ENCODE measurements around the gene ECE1. TPM values are rescaled to one million over a fixed set of nuclear protein-coding genes. Genes with fewer than 3 reads are reported as not detected.

The ECE1 gene
- total and polyA plus RNA-seq, 2 of the 13 experiments (the other 11 are each of a cell fraction or from before 2014, with no cell fraction given): 13.5 to 21.2 TPM

GRCh38 chr1:21338573-21339355 lies 48.5 kb upstream of the ECE1 start (continued):
- TF ChIP-seq IRF9 (CRISPR knock-in tag; IDR thresholded peaks at IDR 0.05; ENCODE audit: borderline replicate concordance) (peak; percentile 38; the same call in 1 of the 2 replicates), ZNF274 (CRISPR knock-in tag; IDR thresholded peaks at IDR 0.05) (peak; percentile 29; the same call in 1 of the 2 replicates), ZMYM3 (CRISPR knock-in tag; IDR thresholded peaks at IDR 0.05) (peak; percentile 98), ZNF230 (CRISPR knock-in tag; IDR thresholded peaks at IDR 0.05) (no peak; the same call in 1 of the 2 replicates), GLMP (CRISPR knock-in tag; IDR thresholded peaks at IDR 0.05; ENCODE audit: borderline replicate concordance) (no peak), ZNF263 (CRISPR knock-in tag; IDR thresholded peaks at IDR 0.05) (peak; percentile 76), ZBTB1 (CRISPR knock-in tag; IDR thresholded peaks at IDR 0.05; ENCODE audit: borderline replicate concordance) (no peak), NFE2L1 (CRISPR knock-in tag; IDR thresholded peaks at IDR 0.05; ENCODE audit: borderline replicate concordance) (no peak), ZNF296 (CRISPR knock-in tag; conservative IDR thresholded peaks at IDR 0.05) (no peak), ZNF30 (CRISPR knock-in tag; IDR thresholded peaks at IDR 0.05) (no peak), SIX1 (CRISPR knock-in tag; IDR thresholded peaks at IDR 0.05; ENCODE audit: borderline replicate concordance) (peak; percentile 100), EEA1 (CRISPR knock-in tag; IDR thresholded peaks at IDR 0.05; ENCODE audit: borderline replicate concordance) (no peak), ZNF749 (CRISPR knock-in tag; IDR thresholded peaks at IDR 0.05; ENCODE audit: borderline replicate concordance) (no peak), CEBPZ (IDR thresholded peaks at IDR 0.05; ENCODE audit: low read length) (no peak), PRDM15 (CRISPR knock-in tag; IDR thresholded peaks at IDR 0.05) (no peak), U2AF2 (IDR thresholded peaks at IDR 0.05; ENCODE audit: low read depth, low read length) (no peak), ZNF451 (CRISPR knock-in tag; IDR thresholded peaks at IDR 0.05) (peak; percentile 29; the same call in 1 of the 2 replicates)

Measured in HepG2 (cell line).